Measurements from ENCODE around the gene FGF14. TPM values are rescaled to one million over a fixed set of nuclear protein-coding genes. Genes with fewer than 3 reads are reported as not detected.

The FGF14 gene
- total RNA-seq, 1 experiment from 2014 or later, result not detected

- CTCF ChIA-PET, result no interaction called here
- Histone ChIP-seq H3F3A (ENCODE audit: low read length, unreplicated experiment) (no peaks in the 10 kb centered on the region), H3K27me3 (ENCODE audit: low read length) (peaks cover 47% of the 10 kb centered on the region), H3K9me2 (replicated peaks; ENCODE audit: low read length) (no peaks in the 10 kb centered on the region), H2AFZ (ENCODE audit: low read length) (no peak overlapping the region), H3K27ac (ENCODE audit: low read length) (no peak overlapping the region), H3K9ac (ENCODE audit: low read length) (no peak overlapping the region), H3K9me3 (ENCODE audit: low read length) (no peaks in the 10 kb centered on the region), H3K36me3 (ENCODE audit: low read depth, low read length) (no peaks in the 10 kb centered on the region), H4K20me1 (ENCODE audit: low read length) (no peaks in the 10 kb centered on the region), H3K4me2 (ENCODE audit: low read length) (no peak overlapping the region), H3K4me3 (ENCODE audit: low read length) (no peak overlapping the region), H3K79me2 (ENCODE audit: low read length) (no peaks in the 10 kb centered on the region), H3K4me1 (ENCODE audit: insufficient read depth, low read length) (no peaks in the 10 kb centered on the region)
- BruUV-seq (replicated peaks), result no TSS peak
- DNase-seq, result no peak
- intact Hi-C loops (cut with micrococcal nuclease), result no loop called here
- no peak for ATAC-seq
- POLR2A ChIA-PET (ENCODE audit: unreplicated experiment), result no interaction called here
- no peak for TF ChIP-seq EZH2 (IDR thresholded peaks at IDR 0.05; ENCODE audit: low read length, unreplicated experiment)
- TF ChIP-seq CTCF (conservative IDR thresholded peaks at IDR 0.05; ENCODE audit: low read depth, low read length), result no peak
- no peak for TF ChIP-seq EZH2phosphoT487 (IDR thresholded peaks at IDR 0.05; ENCODE audit: borderline replicate concordance, low read length)
These were observed 622.7 kb downstream of the FGF14 start for GRCh38 chr13:101779147-101779546.

- ChIA-PET POLR2A (ENCODE audit: unreplicated experiment) (no interaction called here), CTCF (no interaction called here)
- BruUV-seq (replicated peaks), result no TSS peak
- TF ChIP-seq EZH2 (IDR thresholded peaks at IDR 0.05; ENCODE audit: low read length, unreplicated experiment), result no peak
- TF ChIP-seq CTCF (conservative IDR thresholded peaks at IDR 0.05; ENCODE audit: low read depth, low read length), result no peak
- no peak for TF ChIP-seq EZH2phosphoT487 (IDR thresholded peaks at IDR 0.05; ENCODE audit: borderline replicate concordance, low read length)
- H3K79me2 ChIP-seq (ENCODE audit: low read length), result no peaks in the 10 kb centered on the region
- H3K4me2 ChIP-seq (ENCODE audit: low read length), result no peak overlapping the region
- DNase-seq (no peak), ATAC-seq (no peak)
- H3K4me3 ChIP-seq (ENCODE audit: low read length), result no peak overlapping the region
- no peaks in the 10 kb centered on the region for H3F3A ChIP-seq (ENCODE audit: low read length, unreplicated experiment)
- no peaks in the 10 kb centered on the region for H4K20me1 ChIP-seq (ENCODE audit: low read length)
- H2AFZ ChIP-seq (ENCODE audit: low read length), result no peak overlapping the region
- no peak overlapping the region for H3K9ac ChIP-seq (ENCODE audit: low read length)
- intact Hi-C loops (cut with micrococcal nuclease), result no loop called here
- H3K27me3 ChIP-seq (ENCODE audit: low read length), result peaks cover 36% of the 10 kb centered on the region
- H3K9me2 ChIP-seq (replicated peaks; ENCODE audit: low read length), result no peaks in the 10 kb centered on the region
- H3K27ac ChIP-seq (ENCODE audit: low read length), result no peak overlapping the region
- H3K36me3 ChIP-seq (ENCODE audit: low read depth, low read length), result no peaks in the 10 kb centered on the region
- no peaks in the 10 kb centered on the region for H3K4me1 ChIP-seq (ENCODE audit: insufficient read depth, low read length)
- no peaks in the 10 kb centered on the region for H3K9me3 ChIP-seq (ENCODE audit: low read length)
These were observed 626.6 kb downstream of the FGF14 start for GRCh38 chr13:101775267-101775666.

- Histone ChIP-seq H3K9me2 (replicated peaks; ENCODE audit: low read length) (no peaks in the 10 kb centered on the region), H3K4me3 (ENCODE audit: low read length) (no peak overlapping the region), H2AFZ (ENCODE audit: low read length) (no peak overlapping the region), H4K20me1 (ENCODE audit: low read length) (no peaks in the 10 kb centered on the region), H3K79me2 (ENCODE audit: low read length) (no peaks in the 10 kb centered on the region), H3K36me3 (ENCODE audit: low read depth, low read length) (no peaks in the 10 kb centered on the region), H3K9ac (ENCODE audit: low read length) (no peak overlapping the region), H3K27ac (ENCODE audit: low read length) (no peak overlapping the region), H3K9me3 (ENCODE audit: low read length) (no peaks in the 10 kb centered on the region), H3K4me2 (ENCODE audit: low read length) (no peak overlapping the region), H3K27me3 (ENCODE audit: low read length) (peaks cover 34% of the 10 kb centered on the region; the same call in 1 of the 2 replicates), H3F3A (ENCODE audit: low read length, unreplicated experiment) (no peaks in the 10 kb centered on the region), H3K4me1 (ENCODE audit: insufficient read depth, low read length) (no peaks in the 10 kb centered on the region)
- POLR2A ChIA-PET (ENCODE audit: unreplicated experiment), result no interaction called here
- intact Hi-C loops (cut with micrococcal nuclease), result no loop called here
- TF ChIP-seq EZH2phosphoT487 (IDR thresholded peaks at IDR 0.05; ENCODE audit: borderline replicate concordance, low read length) (no peak), CTCF (conservative IDR thresholded peaks at IDR 0.05; ENCODE audit: low read depth, low read length) (no peak), EZH2 (IDR thresholded peaks at IDR 0.05; ENCODE audit: low read length, unreplicated experiment) (no peak)
- CTCF ChIA-PET, result no interaction called here
- no peak for ATAC-seq
- no peak for DNase-seq
- BruUV-seq (replicated peaks), result no TSS peak
These were observed 627.5 kb downstream of the FGF14 start for GRCh38 chr13:101774393-101774792.

Measured in PC-3 (cell line).